ENCODE results near the gene SRCIN1.
"Not testable (repeated sequence)": the region's sequence is repeated elsewhere in the genome, so short reads cannot be mapped to it uniquely, and the experiment has no call there.

The SRCIN1 gene, protein sequence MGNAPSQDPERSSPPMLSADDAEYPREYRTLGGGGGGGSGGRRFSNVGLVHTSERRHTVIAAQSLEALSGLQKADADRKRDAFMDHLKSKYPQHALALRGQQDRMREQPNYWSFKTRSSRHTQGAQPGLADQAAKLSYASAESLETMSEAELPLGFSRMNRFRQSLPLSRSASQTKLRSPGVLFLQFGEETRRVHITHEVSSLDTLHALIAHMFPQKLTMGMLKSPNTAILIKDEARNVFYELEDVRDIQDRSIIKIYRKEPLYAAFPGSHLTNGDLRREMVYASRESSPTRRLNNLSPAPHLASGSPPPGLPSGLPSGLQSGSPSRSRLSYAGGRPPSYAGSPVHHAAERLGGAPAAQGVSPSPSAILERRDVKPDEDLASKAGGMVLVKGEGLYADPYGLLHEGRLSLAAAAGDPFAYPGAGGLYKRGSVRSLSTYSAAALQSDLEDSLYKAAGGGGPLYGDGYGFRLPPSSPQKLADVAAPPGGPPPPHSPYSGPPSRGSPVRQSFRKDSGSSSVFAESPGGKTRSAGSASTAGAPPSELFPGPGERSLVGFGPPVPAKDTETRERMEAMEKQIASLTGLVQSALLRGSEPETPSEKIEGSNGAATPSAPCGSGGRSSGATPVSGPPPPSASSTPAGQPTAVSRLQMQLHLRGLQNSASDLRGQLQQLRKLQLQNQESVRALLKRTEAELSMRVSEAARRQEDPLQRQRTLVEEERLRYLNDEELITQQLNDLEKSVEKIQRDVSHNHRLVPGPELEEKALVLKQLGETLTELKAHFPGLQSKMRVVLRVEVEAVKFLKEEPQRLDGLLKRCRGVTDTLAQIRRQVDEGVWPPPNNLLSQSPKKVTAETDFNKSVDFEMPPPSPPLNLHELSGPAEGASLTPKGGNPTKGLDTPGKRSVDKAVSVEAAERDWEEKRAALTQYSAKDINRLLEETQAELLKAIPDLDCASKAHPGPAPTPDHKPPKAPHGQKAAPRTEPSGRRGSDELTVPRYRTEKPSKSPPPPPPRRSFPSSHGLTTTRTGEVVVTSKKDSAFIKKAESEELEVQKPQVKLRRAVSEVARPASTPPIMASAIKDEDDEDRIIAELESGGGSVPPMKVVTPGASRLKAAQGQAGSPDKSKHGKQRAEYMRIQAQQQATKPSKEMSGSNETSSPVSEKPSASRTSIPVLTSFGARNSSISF

DNA sequence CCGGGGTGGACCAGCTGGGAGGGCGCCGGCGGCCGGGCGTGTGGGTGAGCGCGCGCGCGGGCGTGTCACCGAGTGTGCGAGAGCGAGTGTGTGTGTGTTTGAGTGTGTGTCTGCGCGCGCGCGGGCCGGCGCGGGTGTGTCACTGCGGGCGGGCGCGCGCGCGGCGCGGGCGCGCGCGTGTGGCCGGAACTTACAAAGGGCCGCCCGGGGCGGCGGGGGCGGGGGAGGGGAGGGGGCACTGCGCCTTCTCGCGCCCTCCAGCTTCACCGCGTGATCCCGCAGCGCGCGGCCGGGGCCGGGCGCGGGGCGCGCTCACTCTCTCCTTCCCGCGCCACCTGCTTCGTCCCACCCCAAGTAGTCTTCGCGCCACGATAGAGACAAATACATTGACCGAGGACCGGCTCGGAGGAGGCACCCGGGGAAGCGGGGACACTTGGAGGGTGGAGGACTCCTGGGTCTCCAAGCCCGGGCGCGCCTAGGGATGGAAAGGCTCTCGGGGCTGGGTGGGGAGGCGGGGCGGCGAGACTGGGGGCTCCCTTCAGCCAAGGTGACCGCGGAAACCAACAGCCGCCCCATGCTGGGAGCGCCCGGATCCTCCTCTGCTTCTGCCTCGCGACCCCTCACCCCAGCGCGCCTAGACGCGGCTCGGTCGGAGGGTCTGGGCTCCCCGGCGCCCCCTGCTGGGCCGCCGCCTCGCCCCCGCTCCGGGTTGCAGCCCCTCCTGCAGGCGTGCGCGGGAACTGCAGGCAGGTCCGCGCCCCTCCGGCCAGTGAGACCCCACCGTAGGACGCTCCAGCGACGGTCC is at the start of gene SRCIN1:
Gene SRCIN1 (minus strand): TSS at position 112 of the 805 bp plus-strand sequence. CDS start 247 bp downstream, outside the sequence.
- peak; percentile 79 for DNase-seq

DNA sequence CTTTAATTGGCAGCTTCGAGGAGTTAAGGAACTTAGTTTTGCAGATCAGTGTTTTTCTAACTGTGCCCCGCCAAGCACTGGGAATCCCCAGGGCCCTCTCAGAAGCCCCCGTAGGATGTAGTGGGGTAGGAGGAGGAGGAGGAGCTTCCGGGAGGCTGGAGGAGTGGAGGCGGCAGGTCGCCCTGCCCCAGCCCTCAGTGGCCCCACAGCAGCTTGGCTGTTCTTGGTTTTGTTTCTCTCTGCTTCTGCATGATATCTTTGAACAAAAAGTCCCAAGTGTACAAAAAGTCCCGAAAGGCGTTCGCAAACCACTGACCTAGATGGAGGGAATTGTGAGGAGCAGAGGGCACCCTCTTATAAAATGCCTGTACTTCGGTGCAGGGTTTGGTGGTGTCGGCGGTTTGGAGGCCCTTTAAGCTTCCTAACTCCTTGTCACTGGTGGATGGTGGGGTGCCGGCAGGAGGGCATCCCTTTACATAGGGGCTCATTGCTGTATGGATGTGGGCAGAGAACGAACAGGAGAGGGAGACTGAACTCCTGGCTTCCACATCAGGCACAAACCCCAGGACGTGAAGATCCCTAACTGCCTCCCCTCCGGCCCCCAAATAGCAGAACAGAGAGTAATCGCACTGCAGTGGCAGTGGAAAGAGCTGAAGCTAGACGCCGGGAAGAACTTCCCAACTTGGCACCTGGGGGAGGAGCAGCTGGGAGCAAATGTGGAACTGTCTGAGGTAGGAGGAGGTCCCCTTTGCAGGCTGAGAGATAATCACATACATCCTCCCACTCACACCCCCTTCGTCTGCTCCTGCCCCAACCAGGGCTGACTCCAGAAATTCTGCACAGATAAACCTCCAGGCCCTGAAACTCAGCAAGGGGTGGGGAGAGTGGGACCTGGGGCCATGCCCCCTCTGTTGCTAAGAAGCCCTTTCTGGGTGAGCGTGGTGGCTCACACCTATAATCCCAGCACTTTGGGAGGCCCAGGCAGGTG is 49.0 kb upstream of the SRCIN1 start:
- DNase-seq: no peak

DNA sequence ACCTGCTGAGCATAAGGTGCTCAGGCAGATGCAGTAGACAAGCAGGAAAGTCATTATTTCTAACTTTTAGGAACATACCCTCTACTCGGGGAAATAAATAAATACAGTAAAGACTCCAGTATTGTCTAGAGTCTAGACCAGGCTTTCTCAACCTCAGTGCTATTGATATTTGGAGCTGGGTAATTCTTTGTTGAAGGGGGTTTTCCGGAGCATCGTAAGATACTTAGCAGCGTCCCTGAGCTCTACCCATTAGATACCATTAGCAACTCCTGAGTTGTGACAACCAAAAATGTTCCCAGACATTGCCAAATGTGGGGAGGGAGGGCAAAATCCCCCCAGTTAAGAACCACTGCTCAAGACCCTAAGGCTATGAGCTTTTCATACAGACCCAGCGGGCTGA is 47.9 kb upstream of the SRCIN1 start:
- no peak for DNase-seq

DNA sequence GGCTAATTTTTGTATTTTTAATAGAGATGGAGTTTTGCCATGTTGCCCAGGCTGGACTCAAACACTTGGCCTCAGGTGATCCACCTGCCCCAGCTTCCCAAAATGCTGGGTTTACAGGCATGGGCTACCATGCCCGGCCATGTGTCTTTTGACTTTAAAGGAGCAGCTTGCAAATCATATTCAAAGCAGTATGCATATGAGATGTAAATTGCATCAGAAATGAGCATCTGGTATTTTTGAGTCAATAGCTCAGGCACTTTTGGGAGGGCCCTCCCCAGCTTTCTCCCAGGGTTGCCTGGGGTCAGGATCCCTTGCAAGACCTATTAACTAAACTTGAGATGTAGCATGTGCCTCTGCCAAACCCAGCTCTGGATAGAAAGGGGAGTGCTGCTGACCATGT is 47.5 kb upstream of the SRCIN1 start:
- no peak for DNase-seq

DNA sequence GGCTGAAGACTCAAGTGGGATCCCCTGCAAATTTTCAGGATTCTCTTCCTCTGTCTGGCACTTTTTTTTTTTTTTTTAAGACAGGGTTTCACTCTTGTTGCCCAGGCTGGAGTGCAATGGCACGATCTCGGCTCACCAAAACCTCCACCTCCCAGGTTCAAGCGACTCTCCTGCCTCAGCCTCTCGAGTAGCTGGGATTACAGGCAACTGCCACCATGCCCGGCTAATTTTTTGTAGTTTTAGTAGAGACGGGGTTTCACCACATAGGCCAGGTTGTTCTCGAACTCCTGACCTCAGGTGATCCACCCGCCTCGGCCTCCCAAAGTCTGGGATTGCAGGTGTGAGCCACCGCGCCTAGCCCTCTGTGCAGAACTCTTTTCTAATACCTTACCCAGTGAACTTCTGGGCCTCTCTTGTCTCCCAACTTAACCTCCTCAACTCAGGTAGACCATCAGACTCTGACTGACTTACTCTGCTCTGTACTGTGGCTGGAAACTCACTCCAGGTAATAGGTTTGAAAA is 45.0 kb upstream of the SRCIN1 start:
- DNase-seq: not testable (repeated sequence)

DNA sequence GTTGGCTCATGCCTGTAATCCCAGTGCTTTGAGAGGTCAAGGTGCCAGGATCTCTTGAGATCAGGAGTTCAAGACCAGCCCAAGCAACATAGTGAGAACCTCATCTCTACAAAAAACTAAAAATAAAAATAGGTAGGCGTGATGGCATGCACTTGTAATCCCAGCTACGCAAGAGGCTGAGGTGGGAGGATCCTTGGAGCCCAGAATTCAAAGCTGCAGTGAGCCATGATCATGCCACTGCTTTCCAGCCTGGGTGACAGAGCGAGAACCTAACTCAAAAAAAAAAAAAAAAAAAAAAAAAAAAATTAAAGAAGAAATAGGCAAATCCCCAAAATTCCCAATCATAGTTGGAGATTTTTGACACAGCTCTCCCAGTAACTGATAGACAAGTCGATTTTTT is 32.2 kb upstream of the SRCIN1 start:
- no peak for DNase-seq

DNA sequence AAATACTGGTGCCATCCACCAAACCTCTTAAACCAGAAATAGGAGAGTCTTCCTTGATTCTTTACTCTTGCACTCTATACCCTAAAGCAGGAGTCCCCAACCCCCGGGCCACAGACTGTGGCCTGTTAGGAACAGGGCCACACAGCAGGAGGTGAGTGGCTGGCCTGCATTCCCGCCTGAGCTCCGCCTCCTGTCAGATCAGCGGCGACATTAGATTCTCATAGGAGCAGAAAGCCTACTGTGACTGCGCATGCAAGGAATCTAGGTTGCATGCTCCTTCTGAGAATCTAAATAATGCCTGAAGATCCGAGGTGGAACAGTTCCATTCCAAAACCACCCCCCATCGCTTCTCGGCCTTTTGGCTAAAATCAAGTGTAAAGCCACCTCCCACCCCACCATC is 30.3 kb upstream of the SRCIN1 start:
- no peak for DNase-seq

DNA sequence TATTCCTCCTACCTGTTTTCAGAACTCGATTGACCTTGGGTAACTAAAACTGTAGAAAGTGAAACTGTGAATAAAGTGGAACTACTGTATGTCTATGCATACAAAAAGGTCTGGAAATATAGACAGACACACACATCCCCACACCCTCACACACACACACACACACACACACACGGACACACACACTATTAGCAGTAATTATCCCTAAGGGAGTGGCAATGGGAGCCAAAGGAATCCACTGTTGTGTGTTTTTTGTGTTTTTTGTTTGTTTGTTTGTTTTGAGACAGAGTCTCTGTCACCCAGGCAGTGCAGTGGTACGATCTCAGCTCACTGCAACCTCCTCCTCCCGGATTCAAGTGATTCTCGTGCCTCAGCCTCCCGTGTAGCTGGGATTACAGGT is 26.6 kb upstream of the SRCIN1 start:
- DNase-seq: no peak

DNA sequence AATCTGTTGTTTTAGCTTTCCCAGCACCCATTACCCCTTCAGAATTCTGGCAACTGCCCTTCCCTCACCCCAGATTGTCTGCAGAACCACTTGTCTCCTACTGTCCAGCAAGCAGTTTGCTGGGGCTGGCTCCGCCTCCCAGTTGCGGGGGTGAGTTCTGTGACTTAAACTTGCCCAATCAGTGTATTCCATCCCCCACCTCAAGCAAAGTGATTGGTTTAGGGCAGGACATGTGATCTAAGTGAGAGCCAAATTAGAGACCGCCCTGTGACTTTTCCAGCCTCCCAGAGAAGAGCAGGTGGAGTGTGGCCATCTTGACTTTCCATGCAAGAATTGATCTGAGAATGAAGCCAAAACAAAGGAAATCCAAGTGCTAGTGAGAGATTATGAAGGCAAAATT is 22.7 kb upstream of the SRCIN1 start:
- DNase-seq: peak; percentile 78

DNA sequence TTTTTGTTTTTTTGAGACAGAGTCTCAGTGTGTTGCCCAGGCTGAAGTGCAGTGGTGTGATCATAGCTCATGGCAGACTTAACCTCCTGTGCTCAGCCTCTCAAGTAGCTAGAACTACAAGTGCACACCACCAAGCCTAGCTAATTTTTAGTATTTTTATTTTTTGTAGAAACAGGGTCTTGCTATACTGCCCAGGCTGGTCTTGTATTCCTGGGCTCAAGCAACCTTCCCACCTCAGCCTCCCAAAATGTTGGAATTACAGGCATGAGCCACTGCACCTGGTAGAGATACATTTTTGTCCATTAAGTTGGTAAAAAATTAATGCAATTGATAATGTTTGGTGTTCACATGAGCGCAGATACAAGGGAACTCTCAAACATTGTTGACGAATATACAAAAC is 22.2 kb upstream of the SRCIN1 start:
- no peak for DNase-seq

DNA sequence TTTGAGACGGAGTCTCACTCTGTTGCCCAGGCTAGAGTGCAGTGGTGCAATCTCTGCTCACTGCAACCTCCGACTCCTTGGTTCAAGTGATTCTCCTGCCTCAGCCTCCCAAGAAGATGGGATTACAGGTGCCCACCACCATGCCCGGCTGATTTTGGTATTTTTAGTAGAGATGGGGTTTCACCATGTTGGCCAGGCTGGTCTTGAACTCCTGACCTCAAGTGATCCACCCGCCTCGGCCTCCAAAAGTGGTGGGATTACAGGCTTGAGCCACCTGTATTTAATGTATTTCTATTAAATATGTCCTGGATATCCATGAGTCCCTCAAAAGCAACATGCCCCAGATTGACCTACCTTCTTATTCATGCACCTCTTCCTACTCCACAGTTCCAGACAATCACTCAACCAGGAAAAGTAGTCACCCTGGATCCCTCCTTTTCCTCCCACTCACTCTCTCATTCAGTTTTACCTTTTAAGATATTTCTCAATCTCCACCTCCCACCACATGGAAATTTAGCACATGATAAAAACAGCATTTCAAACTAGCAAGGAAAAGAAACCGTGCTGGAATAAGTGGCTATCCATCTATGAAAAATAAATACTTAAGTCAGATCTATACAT is 21.0 kb upstream of the SRCIN1 start:
- DNase-seq: not testable (repeated sequence)

DNA sequence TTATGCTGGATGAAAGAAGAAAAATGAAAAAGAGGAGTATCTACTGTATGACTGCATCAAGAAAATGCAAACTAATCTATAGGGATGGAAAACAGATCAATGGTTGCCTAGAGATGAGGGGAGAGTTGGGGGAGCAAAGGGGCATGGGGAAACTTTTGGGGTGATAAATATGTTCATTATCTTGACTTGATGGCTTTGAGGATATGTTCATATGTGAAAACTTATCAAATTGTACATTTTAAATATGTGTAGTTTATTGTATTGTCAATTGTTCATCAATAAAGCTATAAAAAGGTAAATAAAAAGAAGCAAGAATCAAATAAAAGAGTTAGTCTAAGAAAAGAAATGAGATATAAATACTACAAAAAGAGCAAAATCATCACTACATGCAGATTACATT is 19.7 kb upstream of the SRCIN1 start:
- no peak for DNase-seq

DNA sequence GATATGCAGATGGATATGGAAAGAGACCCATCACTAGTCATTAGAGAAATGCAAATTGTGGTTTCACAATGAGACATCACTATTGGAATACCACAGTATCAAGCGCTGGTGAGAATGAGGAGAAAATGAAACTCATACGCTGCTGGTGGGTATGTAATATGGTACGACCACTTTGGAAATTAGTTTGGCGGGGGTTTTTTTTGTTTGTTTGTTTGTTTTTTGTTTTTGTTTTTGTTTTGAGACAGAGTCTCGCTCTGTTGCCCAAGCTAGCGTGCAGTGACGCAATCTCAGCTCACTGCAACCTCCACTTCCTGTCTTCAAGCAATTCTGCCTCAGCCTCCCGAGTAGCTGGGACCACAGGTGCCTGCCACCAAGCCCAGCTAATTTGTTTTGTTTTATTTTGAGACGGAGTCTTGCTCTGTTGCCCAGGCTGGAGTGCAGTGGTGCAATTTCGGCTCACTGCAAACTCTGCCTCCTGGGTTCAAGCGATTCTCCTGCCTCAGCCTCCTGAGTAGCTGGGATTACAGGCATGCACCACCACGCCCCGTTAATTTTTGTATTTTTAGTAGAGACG is 19.1 kb upstream of the SRCIN1 start:
- not testable (repeated sequence) for DNase-seq

DNA sequence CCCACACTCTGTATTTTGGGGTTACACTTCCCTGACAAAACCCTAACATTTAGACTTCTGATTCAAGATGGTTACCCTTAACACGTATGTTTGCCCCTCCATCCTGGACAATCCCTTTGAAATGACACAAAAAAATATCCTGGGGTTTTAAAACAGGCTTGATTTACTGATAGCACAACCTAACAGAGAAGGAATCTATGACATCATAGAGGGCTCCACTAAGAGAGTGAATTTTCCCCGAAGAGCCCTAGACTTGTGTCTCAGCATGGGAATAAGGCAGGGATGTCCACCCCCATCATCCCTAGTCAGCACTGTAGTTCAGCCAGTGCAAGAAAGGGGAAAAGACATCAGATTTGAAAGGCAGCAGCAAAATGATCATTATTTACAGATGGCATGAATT is 15.8 kb upstream of the SRCIN1 start:
- no peak for DNase-seq

DNA sequence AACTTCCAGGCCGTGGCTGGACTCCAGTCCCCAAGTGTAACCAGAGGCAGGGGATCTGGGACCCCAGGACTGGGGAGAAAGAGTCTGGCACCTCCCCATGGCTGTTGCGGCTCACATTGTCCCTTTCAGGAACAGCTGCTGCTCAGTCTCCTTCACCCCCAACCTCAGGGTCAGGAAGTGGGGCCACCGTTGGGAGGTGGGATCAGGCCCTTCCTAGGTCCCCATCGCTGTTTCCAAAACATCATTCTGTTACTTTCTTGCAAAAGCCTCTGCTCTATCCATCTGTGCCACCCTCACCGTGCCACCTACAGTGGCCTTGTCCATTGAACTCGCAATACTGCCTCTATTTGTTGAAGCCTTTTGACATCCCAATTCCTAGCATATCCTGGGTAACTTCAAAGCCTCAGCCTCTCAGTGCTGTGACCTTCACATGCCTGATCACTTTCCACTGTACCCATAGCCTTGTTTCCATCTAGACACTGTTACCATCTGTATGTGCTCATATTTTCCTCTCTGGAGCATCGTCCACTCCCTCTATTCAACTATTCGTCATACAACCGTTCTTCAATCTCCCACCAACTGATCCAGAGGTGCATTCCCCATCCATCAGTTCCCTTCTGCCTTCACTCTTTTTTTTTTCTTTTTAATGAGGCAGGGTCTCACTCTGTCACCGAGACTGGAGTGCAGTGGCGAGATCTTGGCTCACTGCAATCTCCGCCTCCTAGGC is 15.0 kb upstream of the SRCIN1 start:
- no peak for DNase-seq

DNA sequence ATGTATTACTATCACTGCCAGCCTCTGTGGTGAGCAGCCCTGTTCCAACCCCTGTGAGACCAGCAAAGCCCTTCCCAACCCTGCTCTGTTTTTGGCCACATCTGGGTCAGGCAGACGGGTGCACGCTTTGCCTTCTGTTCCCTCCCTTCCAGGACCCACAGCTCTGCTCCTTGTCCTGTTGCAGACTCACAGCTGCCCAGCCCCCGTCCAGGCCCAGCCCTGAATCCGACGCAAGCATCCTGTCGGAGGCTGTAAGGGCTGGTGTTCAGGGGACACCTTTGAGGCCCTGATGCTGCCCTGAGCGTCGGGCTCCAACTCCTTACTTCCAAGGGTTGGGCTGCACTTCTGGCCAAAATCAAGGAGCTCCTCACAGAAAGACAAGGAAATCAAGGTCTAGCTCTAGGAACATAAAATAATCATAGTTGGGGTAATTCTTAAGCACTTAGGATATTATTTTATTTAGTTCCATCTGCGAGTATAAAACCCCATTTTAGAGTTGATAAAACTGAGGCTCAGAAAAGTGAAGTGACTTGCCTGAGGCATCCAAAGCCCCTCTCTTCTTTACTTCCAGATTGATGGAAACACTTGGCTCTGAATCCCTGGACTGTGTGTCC is 14.3 kb upstream of the SRCIN1 start:
- no peak for DNase-seq

DNA sequence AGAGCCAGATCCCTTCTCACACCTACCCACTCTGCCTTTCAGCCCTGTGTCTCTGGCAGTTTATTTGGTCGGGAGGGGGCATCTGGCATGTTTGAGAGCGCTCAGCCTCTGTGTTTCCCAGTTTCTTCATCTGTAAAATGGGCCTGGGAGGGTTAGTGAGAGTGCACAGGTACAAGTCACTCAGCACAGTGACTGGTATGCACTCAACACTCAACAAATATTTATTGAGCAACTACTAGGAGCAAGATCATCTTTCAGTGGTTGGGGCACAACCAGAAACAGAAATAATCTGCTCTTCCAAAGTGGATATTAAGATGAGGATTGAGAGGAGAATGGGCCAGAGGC is 13.7 kb upstream of the SRCIN1 start:
- DNase-seq: no peak

DNA sequence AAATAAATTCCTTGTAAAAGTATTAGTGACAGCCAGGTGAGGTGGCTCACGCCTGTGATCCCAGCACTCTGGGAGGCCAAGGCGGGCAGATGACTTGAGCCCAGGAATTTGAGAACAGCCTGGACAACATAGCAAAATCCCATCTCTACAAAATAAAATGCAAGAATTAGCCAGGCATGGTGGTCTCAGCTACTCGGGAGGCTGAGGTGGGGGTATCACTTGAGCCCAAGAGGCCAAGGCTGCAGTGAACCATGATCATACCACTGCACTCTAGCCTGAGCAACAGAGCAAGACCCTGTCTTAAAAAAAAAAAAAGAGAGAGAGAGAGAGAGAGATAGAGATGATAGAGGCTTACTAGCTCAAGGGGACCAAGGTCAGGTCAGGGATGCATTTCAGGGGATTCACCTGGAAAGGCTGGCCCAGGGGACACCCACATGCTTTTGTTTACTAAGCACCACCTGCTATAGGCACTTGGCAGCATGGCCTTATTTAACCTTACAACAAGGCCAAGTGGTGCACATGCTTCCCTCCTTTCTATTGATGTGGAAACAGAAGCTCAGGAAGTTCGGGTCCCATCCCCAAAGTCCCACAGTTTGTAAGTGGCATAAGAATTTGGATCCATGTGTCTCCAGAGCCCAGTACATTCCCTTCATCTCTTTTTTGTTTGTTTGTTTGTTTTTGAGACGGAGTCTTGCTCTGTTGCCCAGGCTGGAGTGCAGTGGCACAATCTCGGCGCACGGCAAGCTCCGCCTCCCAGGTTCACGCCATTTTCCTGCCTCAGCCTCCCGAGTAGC is 12.4 kb upstream of the SRCIN1 start:
- no peak for DNase-seq

Data from NCI-H146 (cell line).